PC-3 (cell line): Measurements from ENCODE around the gene PSAP.

ENCODE experiments used
- CTCF ChIP-seq: fragments of 300-600 bp; sonication (generic); conservative IDR thresholded peaks from 2 replicates; pipeline ENCODE4 v1.5.1; 2017; ENCODE audit warnings: antibody characterized with exemption, low read depth, mild to moderate bottlenecking, low read length
- EZH2 ChIP-seq: fragments of 300-600 bp; sonication (generic); IDR thresholded peaks from one replicate; pipeline ENCODE4 v1.6.1; 2017; ENCODE audit warnings: antibody characterized with exemption, mild to moderate bottlenecking, low read length; ENCODE audit not compliant: unreplicated experiment
- EZH2phosphoT487 ChIP-seq: fragments of 300-600 bp; sonication (generic); IDR thresholded peaks from 2 replicates; pipeline ENCODE4 v1.6.1; 2018; ENCODE audit warnings: mild to moderate bottlenecking, antibody characterized with exemption, low read length, borderline replicate concordance

GRCh38 chr10:71790749-71791440 lies 60.2 kb downstream of the PSAP start:
- TF ChIP-seq CTCF (no peak), EZH2 (no peak), EZH2phosphoT487 (no peak)
